HepG2 (cell line): ENCODE measurements around the gene TRIM4. TPM values are rescaled to one million over a fixed set of nuclear protein-coding genes. Genes with fewer than 3 reads are reported as not detected.

Source experiments
- CEBPB ChIP-seq: IDR thresholded peaks from 2 replicates; pipeline ENCODE4 v1.6.1; 2011; ENCODE audit warnings: low read depth, low read length, improper control_type of control experiment, borderline replicate concordance
- KDM6A ChIP-seq: IDR thresholded peaks from 2 replicates; pipeline ENCODE4 v1.6.1; 2016; ENCODE audit warnings: low read depth
- LCORL ChIP-seq, 2 experiments: fragments of 450-650 bp in 1 of 2; sonication (generic) in 1 of 2; formaldehyde crosslinking in 1 of 2; IDR thresholded peaks; 2 replicates each; pipeline versions ENCODE4 v1.5.0 to v1.6.1; 2017 to 2020; ENCODE audit warnings: antibody characterized with exemption in 1 of 2, missing genetic modification reagents in 1 of 2
- SOX13 ChIP-seq, 3 experiments: fragments of 450-650 bp in 1 of 3; sonication (generic) in 1 of 3; formaldehyde crosslinking in 1 of 3; IDR thresholded peaks in 2 of 3; conservative IDR thresholded peaks in 1 of 3; 2 replicates each; pipeline versions ENCODE4 v1.5.0 to v1.6.1; 2016 to 2020; ENCODE audit warnings: antibody characterized with exemption in 1 of 3, mild to moderate bottlenecking in 1 of 3, missing compliant biosample characterization in 1 of 3, missing genetic modification reagents in 1 of 3, moderate library complexity in 1 of 3
- XRCC5 ChIP-seq: fragments of 200-400 bp; formaldehyde crosslinking; optimal IDR thresholded peaks from 2 replicates; pipeline ENCODE3; 2017; ENCODE audit warnings: mild to moderate bottlenecking, low read length
- ZNF224 ChIP-seq: sonication (generic); formaldehyde crosslinking; IDR thresholded peaks from 2 replicates; pipeline ENCODE4 v1.5.0; 2020; ENCODE audit warnings: mild to moderate bottlenecking, missing genetic modification reagents
- ZNF430 ChIP-seq: sonication (generic); formaldehyde crosslinking; IDR thresholded peaks from 2 replicates; pipeline ENCODE4 v1.9.0; 2021; ENCODE audit warnings: mild to moderate bottlenecking, missing genetic modification reagents
- ZNF660 ChIP-seq: sonication (generic); formaldehyde crosslinking; IDR thresholded peaks from 2 replicates; pipeline ENCODE4 v1.5.1; 2020; ENCODE audit warnings: mild to moderate bottlenecking, low read depth, missing genetic modification reagents, borderline replicate concordance
- ZNF816 ChIP-seq: sonication (generic); formaldehyde crosslinking; IDR thresholded peaks from 2 replicates; pipeline ENCODE4 v1.8.0; 2022; ENCODE audit warnings: missing genetic modification reagents, mild to moderate bottlenecking, borderline replicate concordance
- polyA plus RNA-seq, 8 experiments: library from polyadenylated mRNA; depleted of rRNA in 3 of 8; stranded (reverse) in 7 of 8; unstranded in 1 of 8; fragments of >200 nt; fragmentation: Illumina TruSeq in 4 of 8; extraction: Trizol in 4 of 8; gene quantifications; 2 replicates each; pipeline versions ENCODE4 v1.2.1 to v1.2.3, GENCODE V29; 2011 to 2016; ENCODE audit warnings: low read depth in 4 of 8, missing spikeins in 1 of 8, mixed read lengths in 1 of 8; ENCODE audit not compliant: insufficient read depth in 1 of 8
- total RNA-seq, 5 experiments: library from RNA; depleted of rRNA; stranded (reverse); fragments of >200 nt; fragmentation: Illumina TruSeq; extraction: Trizol; gene quantifications; 2 replicates each; pipeline ENCODE4 v1.2.3, GENCODE V29; 2016; ENCODE audit warnings: low read depth in 1 of 5
- TF ChIP-seq, protein P1 (sequence below), 2 experiments: sonication (generic) in 1 of 2; formaldehyde crosslinking in 1 of 2; IDR thresholded peaks; 2 replicates each; pipeline versions ENCODE4 v1.4.0 to v1.6.1; 2016 to 2020; ENCODE audit warnings: borderline replicate concordance in 1 of 2, low read depth in 1 of 2, mild to moderate bottlenecking in 1 of 2, missing genetic modification reagents in 1 of 2
- TF ChIP-seq, protein P2 (sequence below): sonication (generic); formaldehyde crosslinking; IDR thresholded peaks from 2 replicates; pipeline ENCODE4 v1.8.0; 2022; ENCODE audit warnings: missing genetic modification reagents, mild to moderate bottlenecking, moderate library complexity, borderline replicate concordance
- TF ChIP-seq, protein P3 (sequence below): sonication (generic); formaldehyde crosslinking; IDR thresholded peaks from 2 replicates; pipeline ENCODE4 v1.5.1; 2020; ENCODE audit warnings: mild to moderate bottlenecking, missing genetic modification reagents, moderate library complexity
- TF ChIP-seq, protein P4 (sequence below): sonication (generic); formaldehyde crosslinking; IDR thresholded peaks from 2 replicates; pipeline ENCODE4 v1.4.0; 2020; ENCODE audit warnings: missing genetic modification reagents

Gene TRIM4
- total and polyA plus RNA-seq, 2 of the 13 experiments (the other 11 are each of a cell fraction or from before 2014, with no cell fraction given): 17.6 to 21.7 TPM

DNA sequence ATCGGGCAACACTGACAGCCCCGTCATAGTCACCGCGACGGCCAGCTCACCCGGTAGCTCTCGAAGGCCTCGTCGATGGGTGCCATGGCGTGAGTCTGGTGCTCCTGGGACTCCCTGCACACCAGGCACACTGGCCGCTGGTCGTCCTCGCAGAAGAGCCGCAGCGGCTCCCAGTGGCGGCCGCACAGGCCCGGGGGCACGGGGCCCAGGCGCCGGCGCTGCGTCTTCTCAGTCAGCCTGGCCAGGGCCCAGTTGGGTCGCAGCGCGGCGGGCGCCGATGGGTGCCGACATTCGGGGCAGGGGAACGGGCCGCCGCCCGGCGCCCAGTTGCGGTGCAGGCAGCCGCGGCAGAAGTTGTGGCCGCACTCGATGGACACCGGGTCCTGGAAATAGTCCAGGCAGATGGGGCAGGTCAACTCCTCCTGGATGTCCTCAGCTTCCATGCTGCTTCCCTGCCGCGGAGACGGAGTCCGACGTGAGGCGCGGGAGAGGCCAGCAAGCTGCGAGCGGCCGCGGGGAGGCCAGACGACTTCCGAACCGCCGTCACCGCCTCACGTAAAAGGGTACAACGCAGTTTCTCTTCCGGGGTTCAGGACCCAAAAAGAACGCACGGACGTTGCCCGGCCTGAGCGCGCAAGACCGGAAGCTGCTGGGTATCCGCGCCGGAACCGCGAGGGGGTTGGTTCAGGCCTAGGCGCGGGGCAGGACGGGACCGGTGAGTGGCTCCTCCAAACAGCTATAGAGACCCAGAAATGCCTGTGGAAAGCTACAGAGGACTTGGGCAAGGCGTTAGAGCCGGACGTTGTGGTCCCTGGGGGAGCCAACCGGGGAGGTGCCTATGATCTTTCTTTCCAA lies at the start of gene TRIM4 (continued):
- TF ChIP-seq, protein P1, sequence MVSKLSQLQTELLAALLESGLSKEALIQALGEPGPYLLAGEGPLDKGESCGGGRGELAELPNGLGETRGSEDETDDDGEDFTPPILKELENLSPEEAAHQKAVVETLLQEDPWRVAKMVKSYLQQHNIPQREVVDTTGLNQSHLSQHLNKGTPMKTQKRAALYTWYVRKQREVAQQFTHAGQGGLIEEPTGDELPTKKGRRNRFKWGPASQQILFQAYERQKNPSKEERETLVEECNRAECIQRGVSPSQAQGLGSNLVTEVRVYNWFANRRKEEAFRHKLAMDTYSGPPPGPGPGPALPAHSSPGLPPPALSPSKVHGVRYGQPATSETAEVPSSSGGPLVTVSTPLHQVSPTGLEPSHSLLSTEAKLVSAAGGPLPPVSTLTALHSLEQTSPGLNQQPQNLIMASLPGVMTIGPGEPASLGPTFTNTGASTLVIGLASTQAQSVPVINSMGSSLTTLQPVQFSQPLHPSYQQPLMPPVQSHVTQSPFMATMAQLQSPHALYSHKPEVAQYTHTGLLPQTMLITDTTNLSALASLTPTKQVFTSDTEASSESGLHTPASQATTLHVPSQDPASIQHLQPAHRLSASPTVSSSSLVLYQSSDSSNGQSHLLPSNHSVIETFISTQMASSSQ (IDR thresholded peaks at IDR 0.05; ENCODE audit: low read depth): no peak
- TF ChIP-seq, protein P1 (CRISPR knock-in tag; IDR thresholded peaks at IDR 0.05; ENCODE audit: borderline replicate concordance): peak; percentile 9; the same call in 1 of the 2 replicates
- TF ChIP-seq SOX13 (IDR thresholded peaks at IDR 0.05) (no peak), SOX13 (CRISPR knock-in tag; conservative IDR thresholded peaks at IDR 0.05 in 1 of 2, IDR thresholded peaks at IDR 0.05 in 1 of 2) (peak in 1 of 2 experiments; percentile 28; a peak in 1 of 4 replicates), ZNF224 (CRISPR knock-in tag) (0 out of 2 replicates have a peak, but pooled peaks have one; percentile 45), KDM6A (CRISPR knock-in tag) (no peak), ZNF430 (CRISPR knock-in tag) (peak; percentile 58), ZNF660 (no peak), CEBPB (no peak), LCORL (IDR thresholded peaks at IDR 0.05) (no peak), LCORL (CRISPR knock-in tag; IDR thresholded peaks at IDR 0.05) (peak; percentile 45; the same call in 1 of the 2 replicates), XRCC5 (peak; percentile 28), ZNF816 (CRISPR knock-in tag) (0 out of 2 replicates have a peak, but pooled peaks have one; percentile 78)
- TF ChIP-seq, protein P2, sequence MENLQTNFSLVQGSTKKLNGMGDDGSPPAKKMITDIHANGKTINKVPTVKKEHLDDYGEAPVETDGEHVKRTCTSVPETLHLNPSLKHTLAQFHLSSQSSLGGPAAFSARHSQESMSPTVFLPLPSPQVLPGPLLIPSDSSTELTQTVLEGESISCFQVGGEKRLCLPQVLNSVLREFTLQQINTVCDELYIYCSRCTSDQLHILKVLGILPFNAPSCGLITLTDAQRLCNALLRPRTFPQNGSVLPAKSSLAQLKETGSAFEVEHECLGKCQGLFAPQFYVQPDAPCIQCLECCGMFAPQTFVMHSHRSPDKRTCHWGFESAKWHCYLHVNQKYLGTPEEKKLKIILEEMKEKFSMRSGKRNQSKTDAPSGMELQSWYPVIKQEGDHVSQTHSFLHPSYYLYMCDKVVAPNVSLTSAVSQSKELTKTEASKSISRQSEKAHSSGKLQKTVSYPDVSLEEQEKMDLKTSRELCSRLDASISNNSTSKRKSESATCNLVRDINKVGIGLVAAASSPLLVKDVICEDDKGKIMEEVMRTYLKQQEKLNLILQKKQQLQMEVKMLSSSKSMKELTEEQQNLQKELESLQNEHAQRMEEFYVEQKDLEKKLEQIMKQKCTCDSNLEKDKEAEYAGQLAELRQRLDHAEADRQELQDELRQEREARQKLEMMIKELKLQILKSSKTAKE: no peak
- TF ChIP-seq, protein P3, sequence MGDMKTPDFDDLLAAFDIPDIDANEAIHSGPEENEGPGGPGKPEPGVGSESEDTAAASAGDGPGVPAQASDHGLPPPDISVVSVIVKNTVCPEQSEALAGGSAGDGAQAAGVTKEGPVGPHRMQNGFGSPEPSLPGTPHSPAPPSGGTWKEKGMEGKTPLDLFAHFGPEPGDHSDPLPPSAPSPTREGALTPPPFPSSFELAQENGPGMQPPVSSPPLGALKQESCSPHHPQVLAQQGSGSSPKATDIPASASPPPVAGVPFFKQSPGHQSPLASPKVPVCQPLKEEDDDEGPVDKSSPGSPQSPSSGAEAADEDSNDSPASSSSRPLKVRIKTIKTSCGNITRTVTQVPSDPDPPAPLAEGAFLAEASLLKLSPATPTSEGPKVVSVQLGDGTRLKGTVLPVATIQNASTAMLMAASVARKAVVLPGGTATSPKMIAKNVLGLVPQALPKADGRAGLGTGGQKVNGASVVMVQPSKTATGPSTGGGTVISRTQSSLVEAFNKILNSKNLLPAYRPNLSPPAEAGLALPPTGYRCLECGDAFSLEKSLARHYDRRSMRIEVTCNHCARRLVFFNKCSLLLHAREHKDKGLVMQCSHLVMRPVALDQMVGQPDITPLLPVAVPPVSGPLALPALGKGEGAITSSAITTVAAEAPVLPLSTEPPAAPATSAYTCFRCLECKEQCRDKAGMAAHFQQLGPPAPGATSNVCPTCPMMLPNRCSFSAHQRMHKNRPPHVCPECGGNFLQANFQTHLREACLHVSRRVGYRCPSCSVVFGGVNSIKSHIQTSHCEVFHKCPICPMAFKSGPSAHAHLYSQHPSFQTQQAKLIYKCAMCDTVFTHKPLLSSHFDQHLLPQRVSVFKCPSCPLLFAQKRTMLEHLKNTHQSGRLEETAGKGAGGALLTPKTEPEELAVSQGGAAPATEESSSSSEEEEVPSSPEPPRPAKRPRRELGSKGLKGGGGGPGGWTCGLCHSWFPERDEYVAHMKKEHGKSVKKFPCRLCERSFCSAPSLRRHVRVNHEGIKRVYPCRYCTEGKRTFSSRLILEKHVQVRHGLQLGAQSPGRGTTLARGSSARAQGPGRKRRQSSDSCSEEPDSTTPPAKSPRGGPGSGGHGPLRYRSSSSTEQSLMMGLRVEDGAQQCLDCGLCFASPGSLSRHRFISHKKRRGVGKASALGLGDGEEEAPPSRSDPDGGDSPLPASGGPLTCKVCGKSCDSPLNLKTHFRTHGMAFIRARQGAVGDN: peak; percentile 93
- TF ChIP-seq, protein P4, sequence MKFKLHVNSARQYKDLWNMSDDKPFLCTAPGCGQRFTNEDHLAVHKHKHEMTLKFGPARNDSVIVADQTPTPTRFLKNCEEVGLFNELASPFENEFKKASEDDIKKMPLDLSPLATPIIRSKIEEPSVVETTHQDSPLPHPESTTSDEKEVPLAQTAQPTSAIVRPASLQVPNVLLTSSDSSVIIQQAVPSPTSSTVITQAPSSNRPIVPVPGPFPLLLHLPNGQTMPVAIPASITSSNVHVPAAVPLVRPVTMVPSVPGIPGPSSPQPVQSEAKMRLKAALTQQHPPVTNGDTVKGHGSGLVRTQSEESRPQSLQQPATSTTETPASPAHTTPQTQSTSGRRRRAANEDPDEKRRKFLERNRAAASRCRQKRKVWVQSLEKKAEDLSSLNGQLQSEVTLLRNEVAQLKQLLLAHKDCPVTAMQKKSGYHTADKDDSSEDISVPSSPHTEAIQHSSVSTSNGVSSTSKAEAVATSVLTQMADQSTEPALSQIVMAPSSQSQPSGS (CRISPR knock-in tag): peak; percentile 69
